MM.1S (cell line): ENCODE data around the gene GOT1.

ENCODE experiments used
- CTCF ChIP-seq: fragments of 300-600 bp; sonication (generic); IDR thresholded peaks from 2 replicates; pipeline ENCODE4 v1.5.1; 2016; ENCODE audit warnings: antibody characterized with exemption, low read length, mixed read lengths
- EZH2 ChIP-seq: fragments of 300-600 bp; sonication (generic); optimal IDR thresholded peaks from 2 replicates; pipeline ENCODE3; 2017; ENCODE audit warnings: low read depth, mild to moderate bottlenecking, antibody characterized with exemption, low read length, mixed read lengths
- EZH2phosphoT487 ChIP-seq: fragments of 300-600 bp; sonication (generic); IDR thresholded peaks from 2 replicates; pipeline ENCODE4 v1.6.1; 2018; ENCODE audit warnings: antibody characterized with exemption, low read length

GRCh38 chr10:99370993-99371392 lies 59.4 kb downstream of the GOT1 start:
- TF ChIP-seq CTCF (peak; percentile 20), EZH2 (no peak), EZH2phosphoT487 (no peak)
